Amygdala (tissue), 56 donors: ENCODE measurements around the gene KRT85.
A peak's percentile ranks its signal among the peaks of the same experiment; 100 is the strongest.
"Not testable (repeated sequence)": the region's sequence is repeated elsewhere in the genome, so short reads cannot be mapped to it uniquely, and the experiment has no call there.

Experiments used
- DNase-seq, 56 donors: peaks; one replicate each; lab custom pipeline; 2025; lab: John Stamatoyannopoulos, UW

The KRT85 gene

GRCh38 chr12:52351196-52352059 lies 15.9 kb downstream of the KRT85 start:
- peak in 45 of 56 donors; percentile 6 to 80 (median 39) for DNase-seq

- no peak for DNase-seq
These were observed 16.5 kb downstream of the KRT85 start for GRCh38 chr12:52350786-52351185.

- no peak for DNase-seq
These were observed 17.2 kb downstream of the KRT85 start for GRCh38 chr12:52350021-52350620.

GRCh38 chr12:52349196-52349595 lies 18.1 kb downstream of the KRT85 start:
- no peak for DNase-seq

- DNase-seq, result no peak
These were observed 19.4 kb downstream of the KRT85 start for GRCh38 chr12:52347551-52348510.

- DNase-seq, result no peak
These were observed 20.3 kb downstream of the KRT85 start for GRCh38 chr12:52347016-52347415.

GRCh38 chr12:52346593-52346992 lies 20.7 kb downstream of the KRT85 start:
- peak in 37 of 56 donors; percentile 4 to 85 (median 24) for DNase-seq

- not testable (repeated sequence) for DNase-seq
These were observed 22.2 kb downstream of the KRT85 start for GRCh38 chr12:52345041-52345440.

GRCh38 chr12:52344111-52344510 lies 23.2 kb downstream of the KRT85 start:
- no peak for DNase-seq

GRCh38 chr12:52343550-52343949 lies 23.7 kb downstream of the KRT85 start:
- DNase-seq, result no peak

- no peak for DNase-seq
These were observed 24.3 kb downstream of the KRT85 start for GRCh38 chr12:52342781-52343490.

- no peak for DNase-seq
These were observed 26.2 kb downstream of the KRT85 start for GRCh38 chr12:52341066-52341580.

- DNase-seq, result no peak
These were observed 28.9 kb downstream of the KRT85 start for GRCh38 chr12:52338241-52338960.

GRCh38 chr12:52337054-52337453 lies 30.2 kb downstream of the KRT85 start:
- no peak for DNase-seq

GRCh38 chr12:52336641-52337040 lies 30.6 kb downstream of the KRT85 start:
- no peak for DNase-seq

- DNase-seq, result no peak
These were observed 31.6 kb downstream of the KRT85 start for GRCh38 chr12:52335598-52336262.

GRCh38 chr12:52334185-52334584 lies 33.1 kb downstream of the KRT85 start:
- no peak for DNase-seq

- DNase-seq, result no peak
These were observed 34.0 kb downstream of the KRT85 start for GRCh38 chr12:52333321-52333720.

- no peak for DNase-seq
These were observed 34.9 kb downstream of the KRT85 start for GRCh38 chr12:52332381-52332780.
